ENCODE data around the gene MUTYH. TPM values are rescaled to one million over a fixed set of nuclear protein-coding genes. Genes with fewer than 3 reads are reported as not detected.

Gene MUTYH
- total RNA-seq, 1 donor from 2014 or later: 34.9 TPM

DNA sequence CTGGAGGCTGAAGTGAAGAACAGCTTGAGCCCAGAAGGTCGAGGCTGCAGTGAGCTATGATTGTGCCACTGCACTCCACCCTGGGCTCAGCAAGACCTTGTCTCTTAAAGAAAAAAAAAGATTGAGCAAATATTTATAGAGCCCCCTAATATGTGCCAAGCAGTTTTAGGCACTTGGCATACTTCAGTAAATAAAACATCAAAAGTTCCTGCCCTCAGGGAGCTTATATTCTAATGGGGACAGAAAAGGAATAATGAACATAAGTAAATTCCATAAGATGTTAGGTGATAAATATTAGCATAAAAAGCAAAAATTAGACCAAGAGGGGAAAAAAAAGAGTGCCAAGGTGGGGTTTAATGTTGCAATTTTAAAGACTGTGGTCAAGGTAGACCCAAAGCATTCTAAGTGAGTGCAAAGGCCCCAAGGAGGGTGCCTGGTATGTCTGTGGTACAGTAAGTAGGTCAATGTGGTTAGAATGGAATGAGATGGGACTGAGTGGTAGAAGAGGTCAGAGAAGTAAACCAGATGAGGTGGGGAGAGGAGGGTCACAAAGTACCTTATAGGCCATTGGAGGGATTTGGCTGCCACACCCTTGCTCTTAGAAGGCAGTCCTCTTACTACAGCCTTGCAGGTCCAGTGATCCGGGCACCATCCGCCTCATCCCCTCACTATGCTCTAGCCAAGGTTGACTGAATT is 2.5 kb downstream of the MUTYH start:
- Histone ChIP-seq H3K27me3 (ENCODE audit: control insufficient read depth, insufficient read depth, low read length) (no peaks in the 10 kb centered on the region), H3K36me3 (ENCODE audit: control insufficient read depth, insufficient read depth, low read length) (peaks cover 3% of the 10 kb centered on the region), H3K4me3 (ENCODE audit: low read depth, low read length) (no peak overlapping the region)
- DNase-seq (ENCODE audit: low read depth): no peak
- TF ChIP-seq, protein P1, sequence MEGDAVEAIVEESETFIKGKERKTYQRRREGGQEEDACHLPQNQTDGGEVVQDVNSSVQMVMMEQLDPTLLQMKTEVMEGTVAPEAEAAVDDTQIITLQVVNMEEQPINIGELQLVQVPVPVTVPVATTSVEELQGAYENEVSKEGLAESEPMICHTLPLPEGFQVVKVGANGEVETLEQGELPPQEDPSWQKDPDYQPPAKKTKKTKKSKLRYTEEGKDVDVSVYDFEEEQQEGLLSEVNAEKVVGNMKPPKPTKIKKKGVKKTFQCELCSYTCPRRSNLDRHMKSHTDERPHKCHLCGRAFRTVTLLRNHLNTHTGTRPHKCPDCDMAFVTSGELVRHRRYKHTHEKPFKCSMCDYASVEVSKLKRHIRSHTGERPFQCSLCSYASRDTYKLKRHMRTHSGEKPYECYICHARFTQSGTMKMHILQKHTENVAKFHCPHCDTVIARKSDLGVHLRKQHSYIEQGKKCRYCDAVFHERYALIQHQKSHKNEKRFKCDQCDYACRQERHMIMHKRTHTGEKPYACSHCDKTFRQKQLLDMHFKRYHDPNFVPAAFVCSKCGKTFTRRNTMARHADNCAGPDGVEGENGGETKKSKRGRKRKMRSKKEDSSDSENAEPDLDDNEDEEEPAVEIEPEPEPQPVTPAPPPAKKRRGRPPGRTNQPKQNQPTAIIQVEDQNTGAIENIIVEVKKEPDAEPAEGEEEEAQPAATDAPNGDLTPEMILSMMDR (IDR thresholded peaks at IDR 0.05; ENCODE audit: insufficient read depth, low read length, poor library complexity, severe bottlenecking): no peak

DNA sequence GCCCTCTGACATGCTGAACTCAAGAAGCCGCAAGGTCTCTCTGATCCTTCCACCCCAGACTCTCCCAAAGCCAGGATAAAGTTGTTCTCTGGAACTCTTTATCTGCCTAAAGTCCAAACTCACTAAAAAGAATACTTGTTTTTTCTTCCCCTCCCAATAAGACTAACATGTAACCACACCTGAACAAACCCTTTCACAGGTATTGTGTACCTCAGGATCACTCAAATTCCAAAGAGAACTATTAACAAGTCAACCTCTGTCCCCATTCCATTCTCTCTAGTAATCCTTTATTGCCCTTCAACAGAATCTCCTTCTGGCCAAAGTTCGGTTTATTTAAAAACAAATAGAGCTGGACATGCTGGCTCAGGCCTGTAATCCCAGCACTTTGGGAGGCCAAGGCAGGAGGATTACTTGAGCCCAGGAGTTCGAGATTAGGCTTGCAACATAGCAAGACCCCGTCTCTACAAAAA is 4.3 kb downstream of the MUTYH start:
- TF ChIP-seq, protein P1 (IDR thresholded peaks at IDR 0.05; ENCODE audit: insufficient read depth, low read length, poor library complexity, severe bottlenecking): no peak
- no peaks in the 10 kb centered on the region for H3K27me3 ChIP-seq (ENCODE audit: control insufficient read depth, insufficient read depth, low read length)
- DNase-seq (ENCODE audit: low read depth): no peak
- H3K4me3 ChIP-seq (ENCODE audit: low read depth, low read length): no peak overlapping the region
- H3K36me3 ChIP-seq (ENCODE audit: control insufficient read depth, insufficient read depth, low read length): no peaks in the 10 kb centered on the region

DNA sequence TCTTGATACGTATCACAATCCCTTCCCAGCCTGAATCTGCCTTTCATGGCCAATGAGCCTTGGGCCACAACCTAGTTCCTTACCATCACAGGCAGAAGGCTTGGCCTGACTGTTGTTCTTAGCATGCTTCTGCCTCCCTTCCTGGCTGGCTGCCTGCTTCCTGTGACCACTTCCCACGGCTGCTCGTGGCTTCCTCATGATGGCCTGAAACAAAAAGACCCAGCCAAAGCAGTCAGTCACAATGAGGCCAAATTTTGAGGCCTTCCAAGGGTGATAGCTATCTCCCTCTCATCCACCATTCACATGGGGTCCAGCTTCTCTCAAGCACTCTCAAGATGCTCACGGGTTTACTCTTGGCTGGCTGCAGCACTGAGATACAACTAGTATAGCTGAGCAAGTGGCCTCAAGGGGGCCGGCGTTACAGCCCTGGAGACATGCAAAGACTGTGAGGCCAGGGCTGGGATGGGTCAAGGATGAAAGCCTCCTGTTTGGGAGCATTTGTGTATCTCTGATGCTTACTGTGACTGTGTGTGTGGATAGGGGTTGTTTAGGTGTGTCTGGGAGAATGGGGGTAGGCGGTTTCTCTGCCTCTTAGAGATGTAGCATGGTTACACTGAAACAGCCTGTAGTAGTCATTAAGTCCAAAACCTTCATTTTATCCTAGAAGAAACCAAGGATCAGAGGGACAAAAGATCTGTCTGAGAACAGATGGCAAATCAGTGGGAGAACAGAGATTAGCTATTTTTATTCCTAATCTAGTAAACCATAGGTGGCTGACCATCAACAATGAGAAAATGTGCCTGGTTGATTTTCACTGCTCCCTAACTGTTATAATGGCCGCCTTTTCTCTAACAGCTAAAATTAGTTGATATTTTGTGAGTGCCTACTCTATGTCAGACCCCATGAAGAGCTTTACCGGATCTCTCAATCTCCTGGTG is 5.7 kb downstream of the MUTYH start:
- TF ChIP-seq, protein P1 (IDR thresholded peaks at IDR 0.05; ENCODE audit: insufficient read depth, low read length, poor library complexity, severe bottlenecking): no peak
- Histone ChIP-seq H3K27me3 (ENCODE audit: control insufficient read depth, insufficient read depth, low read length) (no peaks in the 10 kb centered on the region), H3K4me3 (ENCODE audit: low read depth, low read length) (no peak overlapping the region), H3K36me3 (ENCODE audit: control insufficient read depth, insufficient read depth, low read length) (no peaks in the 10 kb centered on the region)
- DNase-seq (ENCODE audit: low read depth): no peak

DNA sequence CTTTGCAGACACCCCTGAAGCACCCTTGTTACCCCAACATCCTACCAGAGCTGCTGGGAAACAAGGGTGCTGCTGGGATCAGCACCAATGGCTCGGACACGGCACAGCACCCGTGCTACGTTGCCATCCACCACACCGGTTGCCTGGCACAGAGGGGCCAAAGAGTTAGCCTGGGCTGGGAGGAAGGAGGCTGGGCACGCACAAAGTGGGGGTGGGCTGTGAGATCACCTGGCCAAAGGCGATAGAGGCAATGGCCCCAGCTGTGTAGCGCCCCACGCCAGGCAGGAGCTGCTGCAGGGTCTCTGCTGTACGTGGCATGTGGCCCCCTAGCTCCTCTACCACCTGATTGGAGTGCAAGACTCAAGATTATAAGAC is 7.9 kb downstream of the MUTYH start:
- TF ChIP-seq, protein P1 (IDR thresholded peaks at IDR 0.05; ENCODE audit: insufficient read depth, low read length, poor library complexity, severe bottlenecking): no peak
- no peaks in the 10 kb centered on the region for H3K36me3 ChIP-seq (ENCODE audit: control insufficient read depth, insufficient read depth, low read length)
- H3K27me3 ChIP-seq (ENCODE audit: control insufficient read depth, insufficient read depth, low read length): peaks cover 3% of the 10 kb centered on the region
- DNase-seq (ENCODE audit: low read depth): no peak
- H3K4me3 ChIP-seq (ENCODE audit: low read depth, low read length): no peak overlapping the region

DNA sequence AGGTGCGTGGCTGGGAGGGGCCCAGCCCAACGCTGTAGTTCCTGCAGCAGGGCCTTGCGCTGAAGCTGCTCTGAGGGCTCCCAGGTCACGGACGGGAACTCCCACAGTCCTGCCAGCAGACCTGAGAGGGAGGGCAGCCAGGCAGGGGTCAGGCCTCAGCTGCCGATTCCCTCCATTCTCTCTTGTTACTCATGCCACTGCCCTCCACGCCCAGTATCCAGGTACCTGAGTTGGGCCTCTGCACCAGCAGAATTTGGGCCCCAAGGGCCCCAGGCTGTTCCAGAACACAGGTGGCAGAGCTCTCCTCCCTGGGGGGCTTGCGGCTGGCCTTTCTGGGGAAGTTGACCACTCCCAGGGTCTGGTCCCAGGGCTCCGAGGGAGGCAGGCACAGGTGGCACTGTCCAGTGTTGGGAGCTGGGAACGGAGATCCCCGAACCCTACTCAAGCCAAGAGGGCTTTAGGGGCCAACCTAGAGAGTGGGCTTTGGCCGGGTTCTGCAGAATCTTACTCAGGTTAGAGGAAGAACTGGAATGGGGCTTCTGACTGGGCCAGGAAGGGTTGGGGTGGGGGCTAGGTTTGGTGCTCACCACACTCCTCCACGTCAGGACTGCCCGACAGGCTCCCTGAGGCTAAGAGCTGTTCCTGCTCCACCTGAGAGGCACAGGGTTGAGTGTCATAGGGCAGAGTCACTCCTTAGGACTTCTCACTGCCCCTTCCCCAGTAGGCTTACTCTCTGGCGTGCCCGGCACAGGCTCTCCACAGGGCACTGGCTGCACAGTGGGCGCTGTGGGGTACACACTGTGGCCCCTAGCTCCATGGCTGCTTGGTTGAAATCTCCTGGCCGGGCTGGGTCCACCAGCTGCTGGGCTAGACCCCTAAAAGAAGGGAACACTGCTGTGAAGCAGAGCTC is 8.5 kb downstream of the MUTYH start:
- TF ChIP-seq, protein P1 (IDR thresholded peaks at IDR 0.05; ENCODE audit: insufficient read depth, low read length, poor library complexity, severe bottlenecking): no peak

More for the DNA sequence above, 8.5 kb downstream of the MUTYH start:
- H3K27me3 ChIP-seq (ENCODE audit: control insufficient read depth, insufficient read depth, low read length): peaks cover 9% of the 10 kb centered on the region
- no peak for DNase-seq (ENCODE audit: low read depth)
- H3K36me3 ChIP-seq (ENCODE audit: control insufficient read depth, insufficient read depth, low read length): no peaks in the 10 kb centered on the region
- no peak overlapping the region for H3K4me3 ChIP-seq (ENCODE audit: low read depth, low read length)
